ENCODE measurements around the gene STRN4. TPM values are rescaled to one million over a fixed set of nuclear protein-coding genes. Genes with fewer than 3 reads are reported as not detected.

STRN4 gene
- total RNA-seq, 1 donor from 2014 or later, result 52.7 TPM

DNA sequence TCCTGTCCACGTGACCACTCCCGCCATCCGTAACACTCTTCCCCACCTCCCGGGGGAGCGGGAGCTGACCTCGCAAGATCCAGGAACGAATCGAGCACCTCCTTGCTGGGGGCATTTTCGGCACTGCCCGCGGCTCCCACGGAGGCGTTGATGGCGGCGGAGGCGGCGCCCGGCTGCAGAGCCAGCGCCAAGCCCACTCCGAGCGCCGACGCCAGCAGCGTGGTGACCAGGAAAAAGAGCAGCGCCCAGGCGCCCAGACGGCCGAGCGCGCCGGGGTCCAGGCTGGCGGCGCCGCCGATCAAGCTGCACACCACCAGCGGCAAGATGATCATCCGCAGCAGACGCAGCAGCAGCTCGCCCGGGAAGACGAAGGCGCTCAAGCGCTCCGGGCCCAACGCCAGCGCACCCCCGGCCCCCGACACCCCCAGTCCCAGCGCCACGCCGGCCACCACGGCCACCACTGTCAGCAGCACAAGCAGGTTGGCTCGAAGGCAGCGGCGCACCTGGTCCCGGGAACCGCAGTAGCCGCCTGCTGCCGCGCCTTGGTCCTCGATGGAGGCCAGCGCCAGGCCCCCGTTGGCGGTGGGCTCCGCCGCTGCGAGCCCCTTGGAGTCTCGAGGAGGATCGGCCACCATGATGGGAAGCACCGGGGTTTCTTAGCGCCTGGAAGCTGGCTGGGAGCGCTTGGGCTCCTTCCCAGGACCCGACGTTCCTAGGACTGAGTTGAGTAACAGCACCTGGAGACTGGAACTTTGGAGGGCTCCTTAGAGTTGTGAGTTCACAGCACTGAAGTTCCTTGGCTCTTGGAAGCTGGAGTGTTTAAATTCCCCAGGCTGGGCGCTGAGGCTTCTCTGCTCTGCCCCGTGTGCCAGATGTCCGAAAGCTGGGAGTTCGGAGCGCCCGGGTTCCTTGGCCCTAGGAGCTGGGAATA, 41.3 kb upstream of the STRN4 start:
- H3K4me3 ChIP-seq, result peak overlapping the region; percentile 70
- peaks cover 52% of the 10 kb centered on the region for H3K4me1 ChIP-seq
- no peaks in the 10 kb centered on the region for H3K36me3 ChIP-seq
- peak overlapping the region; percentile 87 for H3K27ac ChIP-seq (replicated peaks)
- H3K27me3 ChIP-seq (ENCODE audit: low read depth), result peaks cover 6% of the 10 kb centered on the region
- intact Hi-C loops (cut with micrococcal nuclease), result no loop called here
- TF ChIP-seq, protein P1, sequence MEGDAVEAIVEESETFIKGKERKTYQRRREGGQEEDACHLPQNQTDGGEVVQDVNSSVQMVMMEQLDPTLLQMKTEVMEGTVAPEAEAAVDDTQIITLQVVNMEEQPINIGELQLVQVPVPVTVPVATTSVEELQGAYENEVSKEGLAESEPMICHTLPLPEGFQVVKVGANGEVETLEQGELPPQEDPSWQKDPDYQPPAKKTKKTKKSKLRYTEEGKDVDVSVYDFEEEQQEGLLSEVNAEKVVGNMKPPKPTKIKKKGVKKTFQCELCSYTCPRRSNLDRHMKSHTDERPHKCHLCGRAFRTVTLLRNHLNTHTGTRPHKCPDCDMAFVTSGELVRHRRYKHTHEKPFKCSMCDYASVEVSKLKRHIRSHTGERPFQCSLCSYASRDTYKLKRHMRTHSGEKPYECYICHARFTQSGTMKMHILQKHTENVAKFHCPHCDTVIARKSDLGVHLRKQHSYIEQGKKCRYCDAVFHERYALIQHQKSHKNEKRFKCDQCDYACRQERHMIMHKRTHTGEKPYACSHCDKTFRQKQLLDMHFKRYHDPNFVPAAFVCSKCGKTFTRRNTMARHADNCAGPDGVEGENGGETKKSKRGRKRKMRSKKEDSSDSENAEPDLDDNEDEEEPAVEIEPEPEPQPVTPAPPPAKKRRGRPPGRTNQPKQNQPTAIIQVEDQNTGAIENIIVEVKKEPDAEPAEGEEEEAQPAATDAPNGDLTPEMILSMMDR (IDR thresholded peaks at IDR 0.05; ENCODE audit: borderline replicate concordance), result no peak
- DNase-seq, result peak; percentile 65
- H3K9me3 ChIP-seq (replicated peaks), result no peaks in the 10 kb centered on the region

- no peaks in the 10 kb centered on the region for H3K9me3 ChIP-seq (replicated peaks)
- TF ChIP-seq, protein P1 (IDR thresholded peaks at IDR 0.05; ENCODE audit: borderline replicate concordance), result no peak
- intact Hi-C loops (cut with micrococcal nuclease), result no loop called here
- peak overlapping the region; percentile 87 for H3K27ac ChIP-seq (replicated peaks)
- H3K27me3 ChIP-seq (ENCODE audit: low read depth), result peaks cover 6% of the 10 kb centered on the region
- H3K36me3 ChIP-seq, result no peaks in the 10 kb centered on the region
- H3K4me3 ChIP-seq, result peak overlapping the region; percentile 70
- H3K4me1 ChIP-seq, result peaks cover 52% of the 10 kb centered on the region
- no peak for DNase-seq
Observed at GRCh38 chr19:46787040-46787330, 40.7 kb upstream of the STRN4 start.

DNA sequence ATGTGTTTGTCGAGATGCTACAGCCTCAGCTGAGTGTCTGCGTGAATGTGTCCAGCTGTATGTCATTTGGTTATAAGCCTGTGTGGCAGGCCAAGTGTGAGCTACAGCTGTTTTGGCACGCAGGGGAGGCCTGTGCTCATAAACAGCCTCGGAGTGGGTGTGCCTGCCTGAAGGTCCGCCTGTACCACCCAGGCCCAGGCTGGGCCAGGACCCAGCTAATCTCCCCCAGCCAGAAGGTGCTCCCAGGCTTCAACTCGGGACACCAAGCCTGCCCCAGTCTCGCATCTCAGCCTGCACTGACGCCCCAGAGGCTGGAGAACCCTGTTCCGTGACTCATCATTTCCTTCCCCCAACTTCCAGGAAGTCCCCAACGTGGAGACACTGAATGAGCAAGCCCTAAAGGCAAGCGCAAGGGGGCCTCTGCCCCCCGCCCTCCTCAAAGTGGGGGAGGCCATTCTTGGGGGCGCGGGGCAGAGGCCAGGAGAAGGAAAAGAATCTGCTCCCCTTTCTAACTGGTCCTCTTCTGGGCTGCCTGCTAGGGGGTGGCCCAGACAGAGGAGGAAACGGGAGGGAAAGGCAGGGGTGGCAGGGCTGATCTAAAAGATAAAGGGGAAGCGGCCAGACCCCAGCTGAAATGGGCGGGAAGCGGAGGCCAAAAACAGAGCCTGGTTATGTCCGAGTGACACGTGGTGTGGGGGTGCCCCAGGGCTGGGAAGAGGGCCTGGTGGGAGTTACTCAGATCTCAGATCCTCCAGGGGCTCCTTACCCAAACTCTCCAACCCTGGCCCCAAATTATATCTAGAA, 40.2 kb upstream of the STRN4 start:
- peak overlapping the region; percentile 87 for H3K27ac ChIP-seq (replicated peaks)
- intact Hi-C loops (cut with micrococcal nuclease), result no loop called here
- TF ChIP-seq, protein P1 (IDR thresholded peaks at IDR 0.05; ENCODE audit: borderline replicate concordance), result no peak
- H3K9me3 ChIP-seq (replicated peaks), result no peaks in the 10 kb centered on the region
- H3K4me1 ChIP-seq, result peaks cover 52% of the 10 kb centered on the region
- DNase-seq, result peak; percentile 67
- peaks cover 6% of the 10 kb centered on the region for H3K27me3 ChIP-seq (ENCODE audit: low read depth)
- H3K4me3 ChIP-seq, result peak overlapping the region; percentile 70
- peaks cover 3% of the 10 kb centered on the region for H3K36me3 ChIP-seq

DNA sequence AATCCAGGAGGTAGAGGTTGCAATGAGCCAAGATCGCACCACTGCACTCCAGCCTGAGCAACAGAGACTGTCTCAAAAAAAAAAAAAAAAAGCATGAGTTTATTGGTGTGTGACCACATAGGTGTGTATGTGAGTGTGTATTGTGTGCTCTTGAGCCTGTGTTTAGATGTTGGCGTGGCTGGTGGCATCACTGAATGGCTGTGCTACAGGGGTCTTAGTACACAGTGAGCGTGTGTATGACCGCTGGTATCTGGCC, 39.7 kb upstream of the STRN4 start:
- peaks cover 6% of the 10 kb centered on the region for H3K27me3 ChIP-seq (ENCODE audit: low read depth)
- H3K36me3 ChIP-seq, result peaks cover 9% of the 10 kb centered on the region
- intact Hi-C loops (cut with micrococcal nuclease), result no loop called here
- H3K4me1 ChIP-seq, result peaks cover 52% of the 10 kb centered on the region
- no peaks in the 10 kb centered on the region for H3K9me3 ChIP-seq (replicated peaks)
- TF ChIP-seq, protein P1 (IDR thresholded peaks at IDR 0.05; ENCODE audit: borderline replicate concordance), result no peak
- peak overlapping the region; percentile 87 for H3K27ac ChIP-seq (replicated peaks)
- H3K4me3 ChIP-seq, result peak overlapping the region; percentile 70
- no peak for DNase-seq

DNA sequence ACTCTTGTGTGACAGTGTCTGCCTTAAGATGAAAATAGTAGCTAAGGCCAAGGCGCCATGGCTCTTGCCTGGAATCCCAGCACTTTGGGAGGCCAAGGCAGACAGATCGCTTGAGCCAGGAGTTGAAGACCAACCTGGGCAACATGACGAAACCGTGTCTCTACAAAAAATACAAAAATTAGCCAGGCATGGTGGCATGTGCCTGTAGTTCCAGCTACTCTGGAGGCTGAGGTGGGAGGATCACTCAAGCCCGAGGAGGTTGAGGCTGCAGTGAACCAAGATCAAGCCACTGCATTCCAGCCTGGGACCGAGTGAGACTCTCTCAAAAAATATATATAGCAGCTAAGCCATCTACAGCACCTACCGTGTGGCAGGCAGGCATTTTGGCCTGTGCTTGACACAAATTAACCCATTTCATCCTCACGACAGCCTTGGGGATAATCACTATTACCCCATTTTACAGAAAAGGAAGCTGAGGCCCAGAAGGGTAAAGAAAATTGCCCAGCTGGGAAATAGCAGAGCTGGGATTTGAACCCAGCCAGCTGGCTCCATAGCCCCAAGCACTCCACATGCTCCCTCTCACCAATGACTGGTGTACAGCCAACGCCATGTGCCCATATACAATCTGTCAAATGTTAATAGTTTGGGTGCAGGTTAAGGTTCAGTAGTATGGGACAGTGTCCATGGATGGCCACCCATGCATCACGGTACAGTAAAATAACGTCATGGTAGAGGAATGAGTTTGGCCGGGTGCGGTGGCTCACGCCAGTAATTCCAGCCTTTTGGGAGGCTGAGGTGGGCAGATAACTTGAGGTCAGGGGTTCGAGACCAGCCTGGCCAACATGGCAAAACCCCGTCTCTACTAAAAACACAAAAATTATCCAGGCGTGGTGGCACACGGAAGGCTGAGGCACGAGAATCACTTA, 39.1 kb upstream of the STRN4 start:
- DNase-seq, result no peak
- Histone ChIP-seq H3K36me3 (peaks cover 13% of the 10 kb centered on the region), H3K27ac (replicated peaks) (peak overlapping the region; percentile 87), H3K27me3 (ENCODE audit: low read depth) (peaks cover 6% of the 10 kb centered on the region), H3K4me3 (peak overlapping the region; percentile 70), H3K4me1 (peaks cover 52% of the 10 kb centered on the region), H3K9me3 (replicated peaks) (no peaks in the 10 kb centered on the region)
- TF ChIP-seq, protein P1 (IDR thresholded peaks at IDR 0.05; ENCODE audit: borderline replicate concordance), result no peak
- intact Hi-C loops (cut with micrococcal nuclease), result no loop called here
